K562 (cell line): ENCODE data around the gene PRCC. TPM values are rescaled to one million over a fixed set of nuclear protein-coding genes. Genes with fewer than 3 reads are reported as not detected.

Source experiments
- ATAC-seq: fragments of 200-7000 bp; cut with Tn5 transposase; 3 replicates; pipeline ENCODE4 v1.9.1; 2020; ENCODE audit warnings: moderate library complexity
- BruUV-seq: library from RNA; stranded (reverse); fragments of 400-500 nt; replicated peaks from 2 replicates; lab custom pipeline; 2021; lab: Mats Ljungman, UMichigan
- CTCF ChIA-PET: fragments of 300-600 bp; formaldehyde crosslinking; extraction: SDS; loops from one replicate; lab custom pipeline; 2021; ENCODE audit warnings: low intra/inter-chr PET ratio; lab: Yijun Ruan, JAX
- POLR2A ChIA-PET: fragments of 300-600, 350-650 bp; sonication (Branson Sonifier 250); formaldehyde crosslinking; extraction: SDS; loops from one replicate; lab custom pipeline; 2021; ENCODE audit warnings: antibody characterized with exemption, inconsistent platforms; lab: Yijun Ruan, JAX
- DNase-seq, 4 experiments: peaks; one replicate each; pipeline versions ENCODE4 v3.0.0 to v3.0.0-alpha.2; 2011 to 2018; ENCODE audit warnings: low spot score in 3 of 4, mixed read lengths in 3 of 4; ENCODE audit errors: extremely low read depth in 1 of 4
- FAIRE-seq: peaks from 2 replicates; lab custom pipeline; 2011; peaks lifted over from hg19 to GRCh38; lab: Jason Lieb, UNC
- H2AFZ ChIP-seq: 2 replicates; pipeline ENCODE4 v1.6.0; 2011; ENCODE audit warnings: low read depth, low read length, control low read depth, inconsistent platforms
- H3K27ac ChIP-seq: fragments of 200-600 bp; 3 replicates; pipeline ENCODE4 v1.8.0; 2011; ENCODE audit warnings: low read depth, mild to moderate bottlenecking, control low read depth, inconsistent platforms, low read length, moderate library complexity, mixed read lengths; ENCODE audit errors: extremely low read depth
- H3K27me3 ChIP-seq, 2 experiments: fragments of 300-600 bp in 1 of 2; 2 replicates in 1 of 2; 3 replicates in 1 of 2; pipeline versions ENCODE4 v1.6.0 to v1.8.0; 2011; ENCODE audit warnings: inconsistent platforms in 2 of 2, low read length in 2 of 2, mild to moderate bottlenecking in 1 of 2, mixed read lengths in 1 of 2, moderate library complexity in 1 of 2; ENCODE audit not compliant: control insufficient read depth in 2 of 2, insufficient read depth in 2 of 2
- H3K36me3 ChIP-seq: fragments of 300-600 bp; 3 replicates; pipeline ENCODE4 v1.8.0; 2011; ENCODE audit warnings: mild to moderate bottlenecking, low read length, inconsistent platforms; ENCODE audit not compliant: control insufficient read depth, insufficient read depth
- H3K4me1 ChIP-seq, 2 experiments: fragments of 200-600 bp in 1 of 2; replicated peaks in 1 of 2; 2 replicates in 1 of 2; 3 replicates in 1 of 2; pipeline versions ENCODE4 v1.5.1 to v1.8.0; 2011; ENCODE audit warnings: inconsistent platforms in 2 of 2, low read length in 2 of 2, mild to moderate bottlenecking in 1 of 2, mixed read lengths in 1 of 2, moderate library complexity in 1 of 2; ENCODE audit not compliant: control insufficient read depth in 2 of 2, insufficient read depth in 2 of 2
- H3K4me2 ChIP-seq: 2 replicates; pipeline ENCODE4 v1.6.1; 2011; ENCODE audit warnings: low read length, control low read depth, inconsistent platforms, mixed read lengths; ENCODE audit not compliant: insufficient read depth
- H3K4me3 ChIP-seq: fragments of 200-600 bp; sonication (generic), shearing (Covaris generic); 2 replicates; pipeline ENCODE4 v1.5.1; 2016; ENCODE audit warnings: control low read depth, inconsistent platforms
- H3K79me2 ChIP-seq: fragments of 200-600 bp; 3 replicates; pipeline ENCODE4 v1.8.0; 2011; ENCODE audit warnings: low read length, inconsistent platforms; ENCODE audit not compliant: control insufficient read depth, insufficient read depth
- H3K9ac ChIP-seq, 2 experiments: 2 replicates each; pipeline versions ENCODE4 v1.6.0 to v1.6.1; 2011; ENCODE audit warnings: low read depth in 2 of 2, low read length in 2 of 2, control low read depth in 1 of 2, inconsistent platforms in 1 of 2, mild to moderate bottlenecking in 1 of 2, mixed read lengths in 1 of 2; ENCODE audit not compliant: insufficient read depth in 1 of 2
- H3K9me1 ChIP-seq: one replicate; pipeline ENCODE4 v1.6.0; 2011; ENCODE audit warnings: inconsistent platforms, mild to moderate bottlenecking, low read length, moderate library complexity; ENCODE audit not compliant: control insufficient read depth, insufficient read depth
- H3K9me3 ChIP-seq: replicated peaks from 2 replicates; pipeline ENCODE4 v1.5.1; 2011; ENCODE audit warnings: low read depth, low read length, inconsistent platforms; ENCODE audit not compliant: control insufficient read depth, insufficient read depth
- H4K20me1 ChIP-seq: replicated peaks from 2 replicates; pipeline ENCODE4 v1.6.1; 2011; ENCODE audit warnings: low read length, inconsistent platforms, mixed read lengths; ENCODE audit not compliant: control insufficient read depth, insufficient read depth
- MECOM ChIP-seq: fragments of 250-450 bp; sonication (Bioruptor Pico); IDR thresholded peaks from 2 replicates; pipeline ENCODE4 v1.8.0; 2022; ENCODE audit warnings: inconsistent platforms
- OTX1 ChIP-seq: fragments of 450-650 bp; formaldehyde crosslinking; IDR thresholded peaks from 2 replicates; pipeline ENCODE4 v1.4.0; 2022; ENCODE audit warnings: mild to moderate bottlenecking
- POLR2G ChIP-seq: fragments of 200-400 bp; formaldehyde crosslinking; IDR thresholded peaks from 2 replicates; pipeline ENCODE4 v1.6.1; 2017; ENCODE audit warnings: low read depth, mild to moderate bottlenecking, antibody characterized with exemption, low read length, moderate library complexity
- RBM17 ChIP-seq: fragments of 200-400 bp; formaldehyde crosslinking; IDR thresholded peaks from 2 replicates; pipeline ENCODE4 v1.6.1; 2017; ENCODE audit warnings: low read depth, mild to moderate bottlenecking, low read length, borderline replicate concordance
- STAT5A ChIP-seq: IDR thresholded peaks from 2 replicates; pipeline ENCODE4 v1.6.1; 2012; ENCODE audit warnings: low read length, inconsistent platforms, borderline replicate concordance
- WGBS: fragments of 100-300 bp; shearing (Covaris generic); methylation state at CpG from one replicate; pipeline ENCODE4 v1.1.6; 2016; ENCODE audit warnings: low coverage, mixed read lengths; ENCODE audit not compliant: insufficient coverage; ENCODE audit errors: missing lambda C conversion rate; 5-methylcytosine and 5-hydroxymethylcytosine counted together
- in situ Hi-C: fragments of 300-500 bp; cut with MboI; formaldehyde crosslinking; loops from 4 replicates; pipeline ENCODE4 v1.15.0; 2018; ENCODE audit warnings: inconsistent platforms, mixed read lengths
- intact Hi-C: fragments of 100-400 bp; cut with micrococcal nuclease; formaldehyde crosslinking; loops from 2 replicates; pipeline ENCODE4 v1.14.2; 2022
- polyA plus RNA-seq, 8 experiments: library from polyadenylated mRNA; depleted of rRNA in 4 of 8; stranded (reverse) in 5 of 8; unstranded in 3 of 8; fragments of >200 nt; fragmentation: Nextera tagmentation in 2 of 8; fragmentation: Illumina TruSeq in 1 of 8; extraction: Ambion mirVana in 2 of 8; extraction: Trizol in 1 of 8; gene quantifications; 2 replicates each; pipeline versions ENCODE4 v1.2.1 to v1.2.3, GENCODE V29; 2011 to 2014; ENCODE audit warnings: inconsistent platforms in 1 of 8, missing spikeins in 1 of 8
- total RNA-seq, 7 experiments: library from RNA; depleted of rRNA in 6 of 7; stranded (reverse); fragments of >200 nt in 6 of 7; fragmentation: Illumina TruSeq in 2 of 7; extraction: Trizol in 2 of 7; gene quantifications; 2 replicates each; pipeline versions ENCODE4 v1.2.1 to v1.2.3, GENCODE V29; 2011 to 2021; ENCODE audit warnings: low replicate concordance in 1 of 7
- TF ChIP-seq, protein P1 (sequence below): fragments of 450-650 bp; IDR thresholded peaks from 2 replicates; pipeline ENCODE4 v1.6.1; 2016; ENCODE audit warnings: missing biosample characterization, missing genetic modification characterization

PRCC gene
- total and polyA plus RNA-seq, 9 of the 15 experiments (the other 6 are each of a cell fraction or from before 2014, with no cell fraction given), result 23.9 to 201 (median 41.1) TPM

DNA sequence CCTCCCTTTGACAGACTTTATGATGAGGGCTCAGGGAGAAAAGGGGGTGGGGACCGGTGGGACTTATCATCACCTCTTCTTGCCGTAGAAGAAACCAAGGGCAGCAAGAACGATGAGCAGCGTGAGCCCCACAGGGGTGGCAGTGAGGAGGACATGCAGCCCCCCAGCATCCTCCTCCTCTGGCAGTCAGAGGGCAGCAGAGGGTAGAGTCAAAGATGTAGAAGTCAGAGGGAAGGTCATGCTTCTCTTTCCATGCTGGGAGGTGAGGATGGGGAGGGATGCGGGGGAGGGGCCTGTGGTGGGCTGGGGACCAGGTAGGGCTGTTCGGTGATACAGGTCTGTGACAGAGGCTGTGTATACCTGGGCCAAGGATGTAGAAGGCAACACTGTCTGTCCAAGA is 76.8 kb downstream of the PRCC start:
- CTCF ChIA-PET, result no interaction called here
- Histone ChIP-seq H3K9me3 (no peaks in the 10 kb centered on the region), H3K9me1 (no peaks in the 10 kb centered on the region), H3K4me1 (peaks cover 8 to 26% of the 10 kb centered on the region in 2 experiments; a peak in 4 of 5 replicates), H2AFZ (no peak overlapping the region), H3K36me3 (no peaks in the 10 kb centered on the region), H3K4me3 (no peak overlapping the region), H3K9ac (0 out of 4 replicates have a peak overlapping the region, but pooled peaks of 1 of the 2 experiments have one; percentile 28), H3K27ac (no peak overlapping the region), H4K20me1 (no peaks in the 10 kb centered on the region), H3K79me2 (no peaks in the 10 kb centered on the region), H3K27me3 (0 out of 5 replicates have a peak, but pooled peaks cover 0 to 13% of the 10 kb centered on the region in 2 experiments), H3K4me2 (no peak overlapping the region)
- no peak for DNase-seq
- TF ChIP-seq MECOM (no peak), RBM17 (no peak), STAT5A (no peak)
- BruUV-seq, result no TSS peak
- WGBS, result 21% methylated on average over 5 of the region's 6 CpGs
- intact Hi-C loops, result no loop called here
- in situ Hi-C loops, result no loop called here
- no peak for FAIRE-seq
- no peak for ATAC-seq
- POLR2A ChIA-PET, result no interaction called here

DNA sequence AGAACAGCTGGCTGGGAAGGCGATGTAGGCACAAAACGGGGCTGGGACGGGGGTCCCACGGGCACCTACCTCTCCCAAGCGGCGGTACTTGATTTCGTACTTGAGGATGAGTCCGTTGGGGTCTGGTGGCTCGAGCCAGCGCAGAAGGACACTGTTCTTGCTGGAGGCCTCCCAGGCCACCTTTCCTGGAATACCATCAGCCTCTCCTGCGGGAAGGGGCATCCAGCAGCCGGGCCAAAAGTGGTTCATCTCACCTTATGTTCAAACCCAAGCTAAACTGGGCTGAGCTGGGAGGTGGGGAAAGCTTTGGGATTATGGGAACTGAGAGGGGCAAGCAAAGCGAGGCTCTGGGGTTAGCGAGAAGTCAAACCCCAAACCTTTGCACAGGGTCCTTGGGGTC is 77.3 kb downstream of the PRCC start:
- POLR2A ChIA-PET, result no interaction called here
- 33% methylated on average over 14 of the region's 14 CpGs for WGBS
- no peaks in the 10 kb centered on the region for H3K9me1 ChIP-seq
- H3K4me3 ChIP-seq, result no peak overlapping the region
- CTCF ChIA-PET, result no interaction called here
- H3K79me2 ChIP-seq, result no peaks in the 10 kb centered on the region
- no peak overlapping the region for H2AFZ ChIP-seq
- H3K27me3 ChIP-seq, result 0 out of 5 replicates have a peak, but pooled peaks cover 0 to 13% of the 10 kb centered on the region in 2 experiments
- no peak for TF ChIP-seq OTX1
- TF ChIP-seq, protein P1, sequence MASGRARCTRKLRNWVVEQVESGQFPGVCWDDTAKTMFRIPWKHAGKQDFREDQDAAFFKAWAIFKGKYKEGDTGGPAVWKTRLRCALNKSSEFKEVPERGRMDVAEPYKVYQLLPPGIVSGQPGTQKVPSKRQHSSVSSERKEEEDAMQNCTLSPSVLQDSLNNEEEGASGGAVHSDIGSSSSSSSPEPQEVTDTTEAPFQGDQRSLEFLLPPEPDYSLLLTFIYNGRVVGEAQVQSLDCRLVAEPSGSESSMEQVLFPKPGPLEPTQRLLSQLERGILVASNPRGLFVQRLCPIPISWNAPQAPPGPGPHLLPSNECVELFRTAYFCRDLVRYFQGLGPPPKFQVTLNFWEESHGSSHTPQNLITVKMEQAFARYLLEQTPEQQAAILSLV (tag), result no peak
- TF ChIP-seq POLR2G, result no peak
- no peaks in the 10 kb centered on the region for H4K20me1 ChIP-seq
- H3K36me3 ChIP-seq, result no peaks in the 10 kb centered on the region
- BruUV-seq, result no TSS peak
- no peak overlapping the region for H3K4me2 ChIP-seq
- no peak for FAIRE-seq
- H3K9ac ChIP-seq, result peak overlapping the region in 1 of 2 experiments; percentile 60; a peak in 2 of 4 replicates
- no peak for ATAC-seq
- in situ Hi-C loops (no loop called here), intact Hi-C loops (no loop called here)
- H3K27ac ChIP-seq, result no peak overlapping the region
- DNase-seq, result no peak
- peaks cover 9 to 26% of the 10 kb centered on the region in 2 experiments; a peak in 4 of 5 replicates for H3K4me1 ChIP-seq
- no peaks in the 10 kb centered on the region for H3K9me3 ChIP-seq
